GM13977 (cell line): Measurements from ENCODE around the gene SCD5.
"Not testable (repeated sequence)": the region's sequence is repeated elsewhere in the genome, so short reads cannot be mapped to it uniquely, and the experiment has no call there.

Source experiments
- DNase-seq: peaks from one replicate; pipeline ENCODE4 v3.0.0; 2012; ENCODE audit warnings: low spot score
- in situ Hi-C: fragments of 300-500 bp; cut with MboI; formaldehyde crosslinking; loops from one replicate; pipeline ENCODE4 v1.12.0; 2022; ENCODE audit warnings: low sequenced_read_pairs, low pct_unique_long_range_greater_than_20kb, mixed read lengths, inconsistent platforms; ENCODE audit not compliant: unreplicated experiment
- TF ChIP-seq, protein P1 (sequence below): IDR thresholded peaks from 2 replicates; pipeline ENCODE4 v1.5.1; 2012; ENCODE audit warnings: mild to moderate bottlenecking, control low read depth; ENCODE audit not compliant: insufficient read depth; ENCODE audit errors: extremely low read depth, missing control alignments

SCD5 gene

DNA sequence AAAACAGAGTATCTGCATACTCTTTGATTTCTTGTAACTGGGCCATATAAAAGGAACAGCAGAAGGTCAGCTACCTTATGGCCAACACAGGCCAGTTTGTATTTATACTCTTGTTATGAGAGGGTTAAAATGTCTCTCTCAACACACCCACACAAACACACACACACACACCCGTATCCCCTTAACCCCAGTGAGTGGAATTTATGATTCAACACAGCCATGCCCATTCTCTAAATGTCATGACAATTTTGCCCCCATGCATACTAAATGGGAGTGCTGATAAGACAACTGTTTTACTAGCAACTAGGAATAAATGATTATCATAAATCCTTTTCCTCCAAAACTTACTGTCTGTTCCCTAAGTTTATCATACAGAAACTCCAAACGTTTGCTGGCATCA is 22.1 kb upstream of the SCD5 start:
- in situ Hi-C loops, result no loop called here
- TF ChIP-seq, protein P1, sequence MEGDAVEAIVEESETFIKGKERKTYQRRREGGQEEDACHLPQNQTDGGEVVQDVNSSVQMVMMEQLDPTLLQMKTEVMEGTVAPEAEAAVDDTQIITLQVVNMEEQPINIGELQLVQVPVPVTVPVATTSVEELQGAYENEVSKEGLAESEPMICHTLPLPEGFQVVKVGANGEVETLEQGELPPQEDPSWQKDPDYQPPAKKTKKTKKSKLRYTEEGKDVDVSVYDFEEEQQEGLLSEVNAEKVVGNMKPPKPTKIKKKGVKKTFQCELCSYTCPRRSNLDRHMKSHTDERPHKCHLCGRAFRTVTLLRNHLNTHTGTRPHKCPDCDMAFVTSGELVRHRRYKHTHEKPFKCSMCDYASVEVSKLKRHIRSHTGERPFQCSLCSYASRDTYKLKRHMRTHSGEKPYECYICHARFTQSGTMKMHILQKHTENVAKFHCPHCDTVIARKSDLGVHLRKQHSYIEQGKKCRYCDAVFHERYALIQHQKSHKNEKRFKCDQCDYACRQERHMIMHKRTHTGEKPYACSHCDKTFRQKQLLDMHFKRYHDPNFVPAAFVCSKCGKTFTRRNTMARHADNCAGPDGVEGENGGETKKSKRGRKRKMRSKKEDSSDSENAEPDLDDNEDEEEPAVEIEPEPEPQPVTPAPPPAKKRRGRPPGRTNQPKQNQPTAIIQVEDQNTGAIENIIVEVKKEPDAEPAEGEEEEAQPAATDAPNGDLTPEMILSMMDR, result no peak
- DNase-seq, result no peak

DNA sequence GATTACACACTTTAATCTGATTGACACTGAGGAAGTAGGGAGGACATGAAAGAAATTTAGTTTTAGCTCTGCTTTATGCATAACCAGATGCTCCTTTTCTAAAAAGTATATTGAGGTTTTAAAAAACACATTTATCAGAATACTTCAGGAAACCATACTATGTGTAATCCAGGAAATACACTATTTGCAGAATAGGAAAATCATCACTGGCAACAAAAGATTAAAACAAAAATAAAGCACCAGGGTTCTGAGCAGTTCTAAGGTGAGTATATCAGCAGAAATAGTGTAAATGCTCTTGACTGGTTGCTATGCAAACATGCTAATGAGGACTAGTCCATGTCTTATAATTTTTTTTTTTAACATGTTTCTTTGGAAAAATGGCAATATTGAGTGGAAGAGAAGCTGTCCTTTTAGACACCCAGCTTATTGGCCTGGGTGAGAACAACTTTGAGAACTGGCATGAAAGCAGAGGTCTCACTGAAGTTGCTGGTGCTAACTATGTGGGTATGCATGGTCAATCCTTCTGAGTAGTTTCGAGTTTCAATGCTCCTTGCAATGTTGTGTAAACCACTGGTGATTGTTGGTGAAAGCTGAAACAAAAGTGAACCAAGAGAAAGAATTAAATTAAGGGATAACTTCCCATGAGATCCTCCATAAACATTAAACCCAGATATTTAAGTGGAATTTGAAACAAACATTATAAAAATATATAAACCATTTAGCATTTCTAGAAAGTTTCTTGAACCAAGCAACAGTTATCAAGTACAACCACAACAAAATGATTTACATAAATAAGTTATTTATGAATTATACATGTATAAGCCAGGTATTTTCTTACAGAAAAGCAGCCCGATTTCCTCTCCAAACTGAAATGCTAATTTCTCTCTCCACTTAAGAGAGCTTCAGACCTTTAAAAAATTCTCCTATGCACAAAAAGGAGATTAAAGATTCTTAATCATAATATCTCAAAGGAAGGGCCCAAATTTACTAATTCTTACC is 20.4 kb upstream of the SCD5 start:
- in situ Hi-C loops, result no loop called here
- no peak for DNase-seq
- TF ChIP-seq, protein P1, result no peak

DNA sequence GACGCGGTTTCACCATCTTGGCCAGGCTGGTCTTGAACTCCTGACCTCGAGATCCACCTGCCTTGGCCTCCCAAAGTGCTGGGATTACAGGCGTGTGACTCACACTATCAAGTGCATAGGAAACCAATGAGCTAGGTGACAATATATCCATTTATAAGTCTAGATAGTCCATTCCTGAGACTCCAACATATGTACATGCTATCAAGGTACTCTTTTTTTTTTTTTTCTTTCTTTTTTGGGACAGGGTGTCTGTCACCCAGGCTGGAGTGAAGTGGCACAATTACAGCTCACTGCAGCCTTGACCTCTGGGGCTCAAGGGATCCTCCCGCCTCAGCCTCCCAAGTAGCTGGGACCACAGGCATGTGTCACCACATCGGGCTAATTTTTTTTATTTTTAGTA is 18.3 kb upstream of the SCD5 start:
- not testable (repeated sequence) for DNase-seq

DNA sequence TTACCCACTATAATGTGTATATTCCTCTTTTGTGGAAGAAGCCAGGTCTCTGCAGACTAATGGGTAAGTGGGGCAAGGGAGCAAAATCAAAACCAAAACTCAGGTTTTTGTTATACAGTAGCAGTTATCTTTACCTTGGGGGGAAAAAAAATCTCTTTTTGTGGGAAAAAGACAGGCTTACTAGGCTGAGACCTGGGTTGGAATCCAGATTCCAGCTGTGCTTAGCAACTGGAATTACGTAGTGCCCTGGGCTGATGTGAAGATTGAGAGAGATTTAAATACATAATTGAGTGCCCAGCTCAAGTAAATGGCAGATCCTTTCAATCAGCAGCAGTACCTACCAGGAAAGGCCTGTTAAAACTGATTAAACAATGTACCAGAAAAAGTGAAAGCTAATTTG is 15.4 kb upstream of the SCD5 start:
- TF ChIP-seq, protein P1, result no peak
- in situ Hi-C loops, result no loop called here
- no peak for DNase-seq

More for the DNA sequence above, 18.3 kb upstream of the SCD5 start:
- in situ Hi-C loops, result not testable (repeated sequence)

DNA sequence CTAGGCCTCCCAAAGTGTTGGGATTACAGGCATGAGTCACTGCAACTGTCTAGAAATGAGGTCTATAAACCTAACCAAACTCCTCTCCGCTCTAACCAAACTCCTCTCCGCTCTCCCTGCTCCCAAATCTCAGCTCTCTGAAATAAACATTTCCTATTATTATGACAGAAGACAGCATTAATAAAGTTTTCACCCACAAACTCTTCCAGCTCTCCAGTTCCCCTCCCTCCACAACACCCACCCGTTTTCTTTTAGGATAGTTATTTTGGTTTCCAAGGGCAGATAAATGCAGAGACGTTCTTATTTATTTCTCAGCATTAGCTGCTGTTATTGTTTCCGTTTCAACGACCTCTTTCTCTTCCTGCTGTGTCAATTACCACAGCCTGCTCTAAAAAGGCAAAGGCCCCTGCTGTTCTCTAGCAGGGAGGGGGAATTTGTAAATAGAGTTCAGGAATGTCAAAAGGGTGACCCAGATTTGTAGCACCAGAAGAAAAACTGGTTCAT is 13.3 kb upstream of the SCD5 start:
- in situ Hi-C loops, result no loop called here
- no peak for DNase-seq
- TF ChIP-seq, protein P1, result no peak

DNA sequence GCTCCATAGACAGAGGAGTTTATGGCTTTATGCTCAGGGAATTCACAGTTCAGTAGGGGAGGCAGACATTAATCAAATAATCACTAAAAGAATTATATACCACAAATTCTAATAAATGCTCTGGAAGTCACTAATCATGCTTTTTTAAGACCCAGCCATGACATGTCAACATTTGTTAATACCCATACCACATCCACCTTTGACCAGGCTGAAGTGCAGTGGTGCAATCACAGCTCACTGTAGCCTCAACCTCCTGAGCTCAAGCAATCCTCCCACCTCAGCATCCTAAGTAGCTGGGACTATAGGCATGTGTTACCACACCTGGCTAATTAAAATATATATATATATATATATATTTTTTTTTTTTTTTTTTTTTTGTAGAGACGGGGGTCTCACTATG is 12.8 kb upstream of the SCD5 start:
- TF ChIP-seq, protein P1, result no peak
- in situ Hi-C loops, result no loop called here
- no peak for DNase-seq

DNA sequence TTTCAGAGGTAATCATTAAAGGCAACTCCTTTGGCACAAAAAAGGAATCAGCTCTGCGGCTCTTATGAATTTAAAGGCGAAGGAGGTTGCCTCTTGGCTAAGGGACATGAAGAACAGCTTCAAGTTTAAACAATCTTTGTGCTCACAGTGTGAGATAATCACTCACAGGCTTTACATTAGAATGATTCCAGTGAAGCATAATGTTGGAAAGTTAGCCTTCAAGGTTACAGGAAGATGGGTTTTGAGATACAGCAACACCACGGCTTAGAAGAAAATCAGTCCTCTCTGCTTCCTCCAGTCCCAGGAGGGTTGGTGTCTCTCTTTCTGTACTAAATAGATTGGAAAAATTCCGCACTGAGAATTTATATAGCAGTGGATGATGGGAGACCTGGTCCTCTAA is 11.6 kb upstream of the SCD5 start:
- no peak for DNase-seq
- TF ChIP-seq, protein P1, result no peak
- in situ Hi-C loops, result no loop called here
